NCI-H1105 treated with DMSO at 0.1 percent for 48 hours (cell line): ENCODE results near the gene IL4I1.

Experiments
- DNase-seq: peaks from one replicate; lab custom pipeline; 2025; lab: John Stamatoyannopoulos, UW

IL4I1 gene

DNA sequence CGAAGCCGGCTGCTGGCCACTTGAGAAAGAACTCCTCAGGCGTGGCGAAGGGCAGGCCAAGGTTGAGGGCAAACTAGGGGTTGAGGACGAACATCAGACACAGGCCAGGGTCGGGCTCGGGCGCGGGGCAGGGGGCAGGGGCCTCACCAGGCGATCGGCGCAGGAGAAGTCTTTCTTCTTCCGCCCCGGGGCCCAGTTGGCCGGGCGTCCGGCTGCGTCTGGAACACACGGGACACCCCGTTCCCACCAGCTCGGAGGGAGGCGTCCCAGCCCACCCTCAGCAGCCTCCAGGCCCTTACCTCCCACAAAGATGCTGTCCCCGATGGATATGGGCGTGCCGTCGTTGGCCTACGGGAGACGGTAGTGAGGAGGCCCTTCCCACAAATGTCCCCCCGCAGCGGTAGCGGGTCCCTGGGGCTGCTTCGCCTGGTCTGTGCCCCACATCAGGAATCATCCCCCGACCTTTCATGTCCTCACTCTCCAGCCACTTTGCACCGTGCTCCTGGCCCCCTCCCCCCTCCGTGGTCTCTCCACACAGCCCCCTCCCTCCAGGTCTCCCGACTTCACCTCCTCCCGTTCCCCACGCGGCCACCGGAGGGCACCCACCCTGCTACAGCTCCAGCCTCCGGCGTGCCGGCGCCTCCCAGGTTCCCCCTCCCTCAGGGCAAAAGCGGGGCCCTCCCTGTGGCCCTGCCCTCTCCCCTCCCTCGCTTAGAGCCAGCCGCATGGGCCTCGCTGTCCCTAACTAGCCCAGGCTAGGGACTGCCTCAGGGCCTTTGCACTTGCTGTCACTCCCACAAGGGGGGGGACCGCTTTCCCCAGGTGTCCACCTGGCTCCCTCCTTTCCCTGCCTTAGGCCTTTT lies 34.1 kb downstream of the IL4I1 start:
- no peak for DNase-seq

DNA sequence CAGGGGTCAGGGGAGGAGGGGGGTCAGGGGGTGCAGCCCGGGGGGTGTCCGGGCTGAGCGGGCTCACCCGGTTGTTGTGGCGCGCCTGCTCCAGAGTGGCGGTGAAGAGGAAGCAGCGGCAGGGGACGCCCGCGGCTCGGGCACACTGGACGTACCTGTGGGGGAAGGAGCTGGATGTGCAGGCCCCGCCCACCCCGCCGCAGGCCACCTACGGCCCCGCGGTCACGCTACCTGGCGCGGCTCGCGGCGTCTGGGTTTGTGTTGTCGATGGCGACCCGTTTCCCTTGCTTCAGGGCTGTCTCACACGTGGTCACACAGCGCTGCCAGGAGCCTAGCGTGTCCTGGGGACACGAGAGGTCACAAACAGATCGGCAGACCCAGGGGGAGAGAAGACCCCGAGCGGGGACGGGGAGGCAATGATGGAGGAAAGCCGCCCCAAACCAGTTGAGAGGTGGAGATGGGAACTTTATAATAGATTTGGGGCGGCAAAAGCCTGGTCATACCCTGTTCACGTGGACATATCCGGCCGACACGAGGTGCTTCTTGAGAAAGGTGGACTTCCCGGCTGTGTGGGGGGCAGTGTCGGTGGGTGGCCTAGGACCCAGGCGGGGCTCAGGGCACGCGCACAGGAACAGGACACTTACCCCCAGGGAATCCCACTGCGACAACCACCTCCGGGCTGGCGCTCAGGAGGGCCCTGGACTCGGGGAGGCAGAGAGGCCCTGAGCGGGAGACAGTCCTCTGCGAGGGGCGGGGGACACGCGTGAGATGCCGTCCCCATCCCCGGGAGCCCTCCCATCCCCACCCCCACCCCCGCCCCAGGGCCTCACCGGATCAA lies 34.9 kb downstream of the IL4I1 start:
- no peak for DNase-seq

DNA sequence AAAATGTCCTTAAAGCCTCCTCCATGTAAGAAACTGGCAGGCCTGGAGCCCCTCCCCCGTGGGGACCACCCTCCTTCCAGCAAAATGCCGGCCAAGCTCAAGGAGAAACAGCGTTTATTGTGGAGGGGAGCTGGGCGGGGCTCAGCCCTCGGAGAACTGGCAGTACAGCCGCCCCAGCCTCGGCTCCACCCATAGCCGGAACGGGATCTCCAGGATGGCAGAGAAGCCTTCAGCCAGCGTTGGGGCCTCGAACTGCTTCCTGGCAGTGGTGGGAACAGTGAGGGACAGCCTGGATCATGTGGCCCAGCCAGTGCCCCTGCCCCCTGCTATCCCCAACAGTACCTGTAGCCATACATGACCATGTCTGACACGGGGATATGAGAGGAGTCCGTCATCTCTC lies 35.6 kb downstream of the IL4I1 start:
- DNase-seq: no peak

DNA sequence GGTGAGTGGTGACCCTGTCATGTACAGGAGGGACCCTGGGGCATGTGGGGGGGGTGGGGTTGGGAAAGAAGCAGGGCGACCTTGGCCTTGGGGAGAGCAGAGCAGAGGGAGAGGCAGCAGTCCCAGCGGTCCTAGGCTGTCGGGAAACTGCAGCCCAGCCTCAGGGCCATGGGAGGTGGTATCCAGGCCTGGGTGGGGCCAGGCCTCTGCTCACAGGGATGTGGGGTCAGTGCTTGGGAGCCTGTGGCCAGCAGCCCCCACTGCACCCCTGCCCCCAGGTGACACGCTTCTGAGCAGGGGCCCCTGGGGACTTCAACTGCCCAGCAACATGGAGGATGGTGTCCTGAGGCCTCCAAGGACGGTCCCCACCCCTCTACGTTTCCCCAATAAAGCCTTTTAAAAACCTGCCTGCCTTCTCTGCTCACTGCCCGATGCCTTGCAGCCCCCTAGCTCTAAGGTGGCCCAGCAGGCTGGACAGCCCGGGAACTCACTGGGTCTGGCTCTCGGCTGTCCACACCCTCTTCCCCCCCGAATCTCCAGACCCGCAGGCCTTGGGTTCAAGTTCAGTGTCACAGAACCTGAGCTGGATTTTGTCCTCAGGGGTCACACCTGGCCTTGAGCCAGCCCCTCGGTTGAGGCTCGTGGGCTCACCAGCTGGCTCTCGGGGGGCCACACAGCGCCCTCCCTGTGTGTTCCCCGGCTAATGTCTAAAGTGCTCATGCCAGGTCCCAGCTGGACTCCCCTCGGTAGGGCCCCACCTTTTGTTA lies 36.2 kb downstream of the IL4I1 start:
- DNase-seq: no peak

DNA sequence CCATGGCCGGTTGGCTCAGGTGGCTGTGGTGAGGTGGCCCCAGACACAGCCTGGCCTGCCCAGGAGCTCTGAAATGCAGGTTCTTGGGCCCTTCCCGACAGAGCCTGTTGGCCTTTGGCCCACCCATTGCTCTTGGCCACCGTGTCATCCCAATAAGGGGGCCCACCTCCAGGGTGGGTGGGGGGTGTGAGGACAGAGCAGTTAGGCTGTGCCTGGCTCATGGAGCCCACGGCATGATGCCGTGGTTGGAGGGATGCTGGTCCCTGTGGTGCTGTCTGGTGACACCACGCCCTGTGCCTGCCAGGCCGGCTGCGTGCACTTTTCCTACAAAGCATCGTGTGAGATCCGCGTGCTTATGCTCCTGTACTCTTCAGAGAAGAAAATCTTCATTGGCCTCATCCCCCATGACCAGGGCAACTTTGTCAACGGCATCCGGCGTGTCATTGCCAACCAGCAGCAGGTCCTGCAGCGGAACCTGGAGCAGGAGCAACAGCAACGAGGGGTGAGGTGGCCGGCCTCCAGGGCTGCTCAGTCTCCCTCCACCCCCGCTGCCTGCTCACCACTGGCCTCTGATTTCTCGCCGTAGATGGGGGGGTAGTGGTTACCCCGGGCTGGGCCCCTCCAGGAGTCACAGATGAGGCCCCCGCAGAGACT lies 36.9 kb downstream of the IL4I1 start:
- no peak for DNase-seq

DNA sequence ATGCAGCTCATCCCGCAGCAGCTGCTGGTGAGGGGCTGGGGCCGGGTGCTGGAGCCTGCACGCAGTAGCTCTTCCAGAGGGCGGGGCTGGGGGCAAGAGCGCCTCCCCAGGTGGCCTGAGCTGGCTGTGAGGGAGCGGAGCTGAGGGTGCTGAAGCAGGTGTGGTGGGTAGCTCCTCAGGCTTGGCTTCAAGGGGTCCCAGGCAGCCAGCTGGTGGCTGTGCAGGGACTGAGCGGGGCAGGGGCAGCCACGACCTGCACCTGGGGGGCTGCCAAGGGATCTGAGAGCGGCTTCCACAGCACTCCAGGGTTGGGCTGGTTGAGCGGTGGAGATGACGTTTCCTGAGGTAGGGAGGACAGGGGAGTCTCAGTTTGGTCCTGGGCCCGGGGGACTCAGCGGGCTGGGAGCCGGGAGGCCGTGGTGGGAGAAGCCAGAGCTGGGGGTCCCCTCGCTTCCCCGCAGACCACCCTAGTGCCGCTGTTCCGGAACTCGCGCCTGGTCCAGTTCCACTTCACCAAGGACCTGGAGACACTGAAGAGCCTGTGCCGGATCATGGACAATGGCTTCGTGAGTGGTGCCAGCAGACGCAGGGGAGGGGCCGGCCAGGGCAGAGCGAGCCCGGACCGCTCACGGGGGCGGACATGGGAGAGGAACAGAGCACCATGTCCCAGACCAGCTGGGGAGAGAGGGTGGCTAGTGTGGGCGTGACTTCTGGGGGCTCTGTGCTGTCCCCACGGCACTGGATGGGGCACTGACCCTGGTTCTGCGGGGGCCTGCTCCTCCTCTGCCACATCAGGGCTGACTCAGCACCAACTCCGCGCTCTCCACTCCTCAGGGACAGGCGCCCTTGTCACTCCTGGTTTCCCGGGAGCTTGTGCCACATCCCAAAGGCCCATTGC lies 38.4 kb downstream of the IL4I1 start:
- no peak for DNase-seq

DNA sequence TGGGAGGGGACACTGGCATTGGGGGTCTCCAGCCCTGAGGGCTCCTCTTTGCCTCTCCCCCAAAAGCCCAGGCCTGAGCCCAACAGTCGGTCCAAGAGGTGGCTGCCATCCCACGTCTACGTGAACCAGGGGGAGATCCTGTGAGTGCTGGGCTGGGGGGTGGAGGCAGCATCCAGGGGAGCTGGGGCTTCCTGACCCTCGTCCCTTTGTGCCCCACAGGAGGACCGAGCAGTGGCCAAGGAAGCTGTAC lies 38.9 kb downstream of the IL4I1 start:
- DNase-seq: no peak

DNA sequence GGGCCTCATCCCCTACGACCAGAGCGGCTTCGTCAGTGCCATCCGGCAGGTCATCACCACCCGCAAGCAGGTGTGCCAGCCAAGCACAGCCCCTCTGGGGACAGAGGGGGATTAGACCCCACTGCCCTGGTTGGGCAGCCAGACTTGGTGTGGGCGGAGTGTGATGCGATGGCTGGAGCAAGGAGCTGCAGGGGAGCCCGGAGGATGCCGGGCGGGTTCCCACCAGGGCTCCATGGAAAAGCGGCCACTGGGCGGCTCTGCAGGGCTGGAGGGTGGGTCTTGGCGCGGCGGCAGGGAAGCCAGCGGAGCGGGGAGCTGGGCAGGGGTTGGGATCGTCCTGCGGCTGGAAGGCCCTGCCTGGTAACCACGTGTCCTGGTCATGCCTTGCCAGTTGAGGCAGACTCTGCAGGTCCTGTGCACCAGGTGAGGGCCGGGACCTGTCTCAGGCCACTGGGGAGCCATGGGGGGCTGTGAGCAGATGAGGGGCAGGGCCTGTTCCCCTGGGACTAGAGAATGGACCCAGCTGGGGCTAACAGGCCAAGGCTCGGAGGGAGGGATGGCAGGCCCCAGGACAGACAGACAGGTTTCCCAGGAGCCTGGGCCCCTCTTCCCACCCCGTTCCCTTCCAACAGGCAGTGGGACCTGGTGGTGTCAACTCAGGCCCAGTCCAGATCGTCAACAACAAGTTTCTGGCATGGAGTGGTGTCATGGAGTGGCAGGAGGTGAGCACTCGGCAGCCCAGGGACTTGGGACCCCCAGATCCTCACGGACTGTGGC lies 39.4 kb downstream of the IL4I1 start:
- no peak for DNase-seq

DNA sequence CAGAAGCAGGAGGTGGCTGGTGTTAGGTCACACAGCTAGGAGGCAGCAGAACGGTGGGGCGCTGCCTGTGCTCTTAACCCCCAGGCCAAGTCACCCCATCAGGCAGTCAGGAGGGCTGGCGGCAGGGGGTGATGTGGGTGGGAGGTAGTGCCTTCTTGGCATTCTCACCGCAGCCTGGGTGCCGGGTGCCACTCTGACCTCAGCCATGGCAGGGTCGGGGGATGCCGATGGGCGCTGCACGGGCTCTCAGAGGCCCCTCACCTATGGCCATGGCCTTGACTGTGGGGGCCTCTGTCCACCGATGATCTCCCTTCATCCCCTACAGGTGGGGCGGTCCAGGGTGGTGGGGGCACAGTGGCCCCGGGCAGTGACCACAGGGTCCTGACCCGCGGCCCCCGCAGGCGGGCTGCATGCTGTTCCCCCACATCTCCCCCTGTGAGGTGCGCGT lies 40.1 kb downstream of the IL4I1 start:
- no peak for DNase-seq

DNA sequence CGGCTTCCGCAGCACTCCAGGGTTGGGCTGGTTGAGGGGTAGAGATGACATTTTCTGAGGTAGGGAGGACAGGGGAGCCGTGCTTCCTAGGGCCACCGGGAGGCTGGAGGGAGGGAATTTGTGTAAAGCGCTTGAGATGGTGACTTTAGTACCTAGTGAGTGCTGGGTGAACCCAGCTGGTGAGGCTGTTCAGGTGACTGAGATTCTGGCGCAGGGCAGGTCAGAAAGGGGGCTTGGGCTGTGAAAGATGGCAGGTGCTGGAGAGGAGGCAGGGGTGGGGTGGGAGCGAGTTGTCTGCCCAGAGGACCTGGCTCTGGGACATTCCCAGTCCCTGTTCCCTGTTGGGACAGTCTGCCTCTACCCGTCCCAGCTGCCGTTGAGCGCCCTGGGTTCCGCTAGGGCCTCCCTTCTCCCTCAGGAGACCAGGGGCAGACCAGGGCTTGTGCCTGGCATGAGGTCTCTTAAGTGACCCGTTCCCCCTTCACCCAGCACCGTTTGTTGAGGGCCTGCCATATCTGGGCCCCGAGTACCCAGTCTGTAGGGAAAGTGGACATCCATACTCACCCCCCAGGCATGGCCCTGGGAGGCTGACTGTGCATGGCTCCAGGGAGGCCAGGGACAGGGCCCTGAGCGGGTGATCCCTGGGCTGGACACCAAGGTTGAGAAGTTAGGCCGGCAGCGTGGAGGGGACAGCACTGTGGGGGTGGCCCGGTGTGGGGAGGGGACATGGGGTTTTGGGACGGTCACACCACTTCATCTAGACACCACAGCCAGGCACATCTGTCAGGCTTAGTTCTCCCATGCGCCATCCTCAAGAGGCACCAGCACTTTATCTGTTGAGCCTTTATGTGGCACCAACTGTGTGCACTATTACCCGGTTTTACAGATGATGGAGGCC lies 40.8 kb downstream of the IL4I1 start:
- no peak for DNase-seq

DNA sequence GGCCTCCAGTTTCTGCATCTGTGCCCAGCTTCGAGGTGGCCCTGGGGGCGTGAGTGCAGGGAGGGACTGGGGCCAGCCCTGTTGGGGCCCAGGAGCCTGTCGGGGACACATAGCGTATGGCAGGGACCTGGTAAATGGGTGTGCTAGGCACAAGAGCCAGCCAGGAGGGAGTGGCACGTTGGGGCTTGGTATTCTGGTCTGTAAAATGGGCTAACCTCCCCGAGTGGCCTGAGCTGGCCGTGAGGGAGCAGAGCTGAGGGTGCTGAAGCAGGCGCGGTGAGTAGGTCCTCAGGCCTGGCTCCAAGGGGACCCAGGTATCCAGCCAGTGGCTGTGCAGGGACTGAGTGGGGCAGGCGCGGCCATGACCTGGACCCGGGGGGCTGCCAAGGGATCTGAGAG lies 41.4 kb downstream of the IL4I1 start:
- DNase-seq: no peak

DNA sequence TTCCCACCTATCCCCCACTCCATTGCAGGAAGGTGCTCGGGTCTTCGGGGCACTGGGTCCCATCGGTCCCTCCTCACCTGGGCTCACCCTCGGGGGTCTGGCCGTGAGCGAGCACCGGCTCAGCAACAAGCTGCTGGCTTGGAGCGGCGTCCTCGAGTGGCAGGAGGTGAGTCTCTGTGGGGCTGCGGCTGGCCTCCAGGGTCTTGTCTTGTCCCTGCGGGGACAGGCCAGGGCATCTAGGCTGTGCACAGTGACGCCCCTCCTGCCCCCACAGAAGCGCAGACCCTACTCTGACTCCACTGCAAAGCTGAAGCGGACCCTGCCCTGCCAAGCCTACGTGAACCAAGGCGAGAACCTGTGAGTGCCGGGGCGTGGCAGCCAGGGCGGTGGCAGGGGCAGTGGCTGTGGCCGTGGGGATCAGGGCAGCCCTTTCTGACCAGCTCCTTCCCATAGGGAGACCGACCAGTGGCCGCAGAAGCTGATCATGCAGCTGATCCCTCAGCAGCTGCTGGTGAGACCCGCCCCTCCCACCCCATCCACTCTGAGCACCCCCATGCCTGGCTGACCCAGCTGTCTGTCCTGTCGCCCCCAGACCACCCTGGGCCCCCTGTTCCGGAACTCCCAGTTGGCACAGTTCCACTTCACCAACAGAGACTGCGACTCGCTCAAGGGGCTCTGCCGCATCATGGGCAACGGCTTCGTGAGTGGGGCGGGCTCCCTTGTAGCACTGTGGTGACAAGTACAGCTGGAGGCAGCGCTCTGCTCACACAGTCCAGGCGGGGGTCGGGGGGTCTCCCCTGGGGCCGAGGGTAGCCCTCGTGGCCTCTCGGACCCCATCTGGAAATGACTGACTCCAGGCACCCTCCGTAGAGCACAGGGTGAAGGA lies 42.1 kb downstream of the IL4I1 start:
- DNase-seq: no peak

DNA sequence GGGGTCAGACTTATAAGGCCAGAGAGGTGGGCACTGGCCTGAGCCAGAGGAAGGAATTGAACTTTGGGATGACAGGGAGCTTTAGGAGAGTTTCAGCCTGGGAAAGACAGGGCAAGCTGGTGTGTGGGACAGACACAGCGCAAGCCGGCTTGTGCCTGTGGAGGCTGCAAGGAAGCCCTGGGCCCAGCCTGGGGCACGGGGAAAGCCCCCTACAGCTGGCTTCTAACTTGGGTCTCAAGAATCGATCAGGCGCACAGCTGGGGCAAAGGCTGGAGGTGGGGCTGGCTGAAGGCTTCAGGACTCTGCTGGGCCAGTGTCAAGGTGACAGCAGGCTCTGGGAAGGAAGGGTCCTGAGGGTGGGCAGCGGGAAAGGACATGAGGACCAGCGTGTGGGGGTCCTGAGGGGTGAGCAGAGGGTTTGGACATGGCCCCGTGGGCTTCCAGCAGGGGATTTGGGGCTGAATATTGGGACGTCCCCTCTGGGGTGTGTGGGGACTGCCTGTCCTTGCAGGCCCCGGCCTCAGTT lies 42.8 kb downstream of the IL4I1 start:
- DNase-seq: no peak

DNA sequence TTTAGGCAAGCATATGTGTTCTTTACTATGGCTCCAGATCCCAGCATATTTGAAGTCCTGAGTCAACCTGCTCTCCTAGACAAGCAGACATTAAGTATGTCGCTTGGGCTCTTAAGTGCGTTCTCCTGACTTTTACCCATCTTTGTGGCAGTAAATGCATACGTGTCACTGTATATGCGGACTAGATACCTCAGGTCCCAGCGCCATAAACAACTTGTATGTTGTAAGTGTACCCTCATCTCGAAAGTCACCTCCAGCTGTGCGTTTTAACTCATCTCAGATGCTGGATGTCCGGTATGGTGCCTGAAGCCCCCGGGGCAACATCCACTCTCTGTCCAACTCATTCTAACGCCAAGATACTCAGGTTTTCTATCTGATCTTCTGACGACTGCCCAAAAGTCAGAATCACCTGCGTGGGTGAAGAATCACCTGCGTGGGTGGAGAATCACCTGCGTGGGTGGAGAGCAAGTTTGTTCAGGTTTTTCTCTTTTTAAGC lies 44.0 kb downstream of the IL4I1 start:
- DNase-seq: no peak

DNA sequence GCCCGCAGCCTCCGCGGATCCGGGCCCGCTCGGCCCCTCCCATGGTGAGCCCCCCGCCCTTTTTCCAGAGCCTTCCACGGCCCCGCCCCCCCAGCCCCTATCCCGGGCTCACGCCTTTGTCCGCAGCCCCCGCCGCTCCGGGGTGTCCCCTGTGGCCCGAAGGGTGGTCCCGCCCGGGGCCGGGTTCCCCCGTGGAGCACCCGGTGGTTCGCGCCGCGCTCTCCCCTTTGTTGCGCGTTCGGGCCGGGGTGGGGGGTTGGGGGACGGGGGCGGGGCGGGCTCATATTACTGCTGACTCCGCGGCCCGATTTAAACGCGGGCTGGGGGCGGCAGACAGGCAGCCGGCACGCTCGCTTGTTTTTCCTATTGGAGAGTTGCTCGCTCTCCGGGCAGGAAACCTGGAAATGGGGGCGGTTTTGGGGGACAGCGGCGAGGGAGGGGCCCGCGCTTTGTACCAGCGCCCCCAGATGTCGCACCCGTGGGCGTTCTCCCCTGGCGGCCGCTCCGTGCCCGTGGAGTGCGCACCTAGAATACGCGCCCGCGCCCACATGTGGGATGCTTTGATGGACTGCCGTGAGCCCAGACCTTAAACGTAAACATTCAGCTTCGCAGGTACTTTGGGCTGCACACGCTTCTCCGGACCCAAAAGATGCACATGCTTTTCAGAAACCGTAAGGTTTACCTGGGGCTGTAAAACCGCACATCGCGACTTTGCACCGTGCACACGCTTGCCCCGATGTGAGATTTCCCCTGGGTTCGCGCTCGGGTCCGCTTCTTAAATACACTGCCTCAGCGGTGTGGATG lies 45.0 kb downstream of the IL4I1 start:
- DNase-seq: peak; percentile 43

DNA sequence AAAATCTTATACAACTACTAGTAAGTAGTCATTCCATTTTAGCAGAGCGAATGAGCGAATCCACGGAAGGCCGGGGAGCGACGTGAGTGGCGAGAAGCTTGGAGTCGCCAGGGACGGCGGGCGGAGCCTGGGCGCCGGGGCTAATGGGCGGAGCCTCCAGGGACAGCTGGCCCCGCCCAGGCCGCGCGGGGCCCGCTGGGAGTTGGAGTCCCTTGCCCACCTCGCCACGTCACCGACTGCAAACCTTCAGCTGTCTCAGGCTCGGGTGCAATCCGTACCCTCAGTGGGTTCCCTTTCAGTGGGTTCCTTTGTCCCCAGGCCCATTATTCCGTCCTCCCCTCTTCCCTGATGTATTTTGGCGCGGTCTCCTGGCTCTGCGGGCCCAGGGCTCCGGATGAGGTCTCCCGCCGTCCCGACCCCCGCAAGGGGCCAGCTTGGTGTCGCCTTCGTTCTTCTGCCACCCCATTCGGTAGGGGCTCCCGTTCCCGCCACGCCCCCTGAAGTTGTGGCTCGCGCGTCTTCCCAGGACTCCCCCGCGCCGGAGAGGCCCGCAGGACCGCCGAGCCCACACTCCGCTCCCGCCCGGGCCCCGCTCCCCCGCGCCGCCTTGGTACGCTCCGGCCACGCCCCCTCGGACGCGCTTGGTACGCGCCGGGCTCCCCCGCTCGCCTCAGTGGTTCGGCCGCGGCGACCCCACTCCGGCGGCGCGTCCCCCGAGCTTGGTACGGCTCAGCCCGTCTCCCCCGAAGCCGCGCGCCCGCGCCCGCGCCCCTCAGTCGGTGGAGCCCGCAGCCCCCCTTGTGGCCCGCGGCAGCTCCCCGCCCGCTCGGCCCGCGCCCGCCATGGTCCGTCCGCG lies 46.0 kb downstream of the IL4I1 start, which contains the start of gene PTOV1:
Gene PTOV1, plus strand, starts transcription at position 673 of the 856 bp plus-strand sequence.
- peak; percentile 89 for DNase-seq
